ENCODE measurements around the gene PROM2. TPM values are rescaled to one million over a fixed set of nuclear protein-coding genes. Genes with fewer than 3 reads are reported as not detected.

The PROM2 gene
- total and polyA plus RNA-seq, 5 experiments from 2014 or later = 0.88 to 0.91 TPM; not detected in 3

GRCh38 chr2:95337829-95338228 is 63.6 kb downstream of the PROM2 start:
- Mint-ChIP-seq H3K9me3 (no peaks in the 10 kb centered on the region), H3K4me3 (no peak overlapping the region), H3K36me3 (peaks cover 0 to 2% (median 0%) of the 10 kb centered on the region in 3 donors), H3K27me3 (peaks cover 7 to 27% (median 17%) of the 10 kb centered on the region in 5 donors), H3K27ac (no peak overlapping the region), H3K4me1 (peaks cover 0 to 1% (median 0%) of the 10 kb centered on the region in 4 donors)
- no peak for ATAC-seq
- DNase-seq = no peak
- POLR2A ChIA-PET = no interaction called here

Other genes starting within 250 kb of the PROM2 start
- gene MAL, start 248.7 kb upstream of the PROM2 start, total RNA-seq = 100 to 1,000 TPM; 116 to 117 TPM
- 100 to 1,000 TPM; 158 to 284 (median 273) TPM for gene MAL, start 248.7 kb upstream of the PROM2 start, polyA plus RNA-seq
- gene MRPS5, start 152.6 kb upstream of the PROM2 start, total RNA-seq = 10 to 100 TPM; 59.0 to 66.0 TPM
- 10 to 100 TPM; 37.2 to 54.6 (median 43.0) TPM for gene MRPS5, start 152.6 kb upstream of the PROM2 start, polyA plus RNA-seq
- 10 to 100 TPM; 42.3 to 43.9 TPM for gene ZNF514, start 114.6 kb upstream of the PROM2 start, total RNA-seq
- gene ZNF514, start 114.6 kb upstream of the PROM2 start, polyA plus RNA-seq = 10 to 100 TPM; 10.0 to 11.2 (median 10.3) TPM
- gene ZNF2, start 108.6 kb upstream of the PROM2 start, total RNA-seq = 1 to 10 TPM; 4.0 to 4.7 TPM
- gene ZNF2, start 108.6 kb upstream of the PROM2 start, polyA plus RNA-seq = 1 to 10 TPM; 2.5 to 4.2 (median 3.6) TPM
- gene ZNF892, start 66.9 kb upstream of the PROM2 start, total RNA-seq = 1 to 10 TPM; 3.0 to 4.0 TPM
- 1 to 10 TPM in 1 of 3 donors, under 1 TPM in 2; 0.65 to 1.7 (median 0.88) TPM for gene ZNF892, start 66.9 kb upstream of the PROM2 start, polyA plus RNA-seq
- not detected for gene KCNIP3, start 22.9 kb downstream of the PROM2 start, total RNA-seq
- gene KCNIP3, start 22.9 kb downstream of the PROM2 start, polyA plus RNA-seq = not detected
- gene FAHD2A, start 128.3 kb downstream of the PROM2 start, total RNA-seq = 10 to 100 TPM; 30.8 to 35.2 TPM
- gene FAHD2A, start 128.3 kb downstream of the PROM2 start, polyA plus RNA-seq = 10 to 100 TPM; 19.3 to 21.5 (median 20.6) TPM
- gene TRIM43B, start 210.3 kb downstream of the PROM2 start, total RNA-seq = not detected
- gene TRIM43B, start 210.3 kb downstream of the PROM2 start, polyA plus RNA-seq = not detected

Data from naive thymus-derived CD8-positive, alpha-beta T cell (primary cell).